Effector CD4-positive, alpha-beta T cell (primary cell): ENCODE results near the gene TRDMT1.
"Not testable (repeated sequence)": the region's sequence is repeated elsewhere in the genome, so short reads cannot be mapped to it uniquely, and the experiment has no call there.

Source experiments
- DNase-seq: peaks from one replicate; pipeline ENCODE4 v3.0.0-alpha.2; 2020

Gene TRDMT1

GRCh38 chr10:17126327-17126726 is 75.1 kb downstream of the TRDMT1 start:
- no peak for DNase-seq

GRCh38 chr10:17125206-17125893 is 76.1 kb downstream of the TRDMT1 start:
- DNase-seq = no peak

GRCh38 chr10:17123961-17124360 is 77.5 kb downstream of the TRDMT1 start:
- DNase-seq = no peak

- no peak for DNase-seq
These were observed 78.5 kb downstream of the TRDMT1 start for GRCh38 chr10:17122726-17123661.

GRCh38 chr10:17122052-17122451 is 79.4 kb downstream of the TRDMT1 start:
- DNase-seq = no peak

- no peak for DNase-seq
These were observed 80.8 kb downstream of the TRDMT1 start for GRCh38 chr10:17120694-17121093.

- DNase-seq = no peak
These were observed 81.6 kb downstream of the TRDMT1 start for GRCh38 chr10:17119845-17120244.

- no peak for DNase-seq
These were observed 85.3 kb downstream of the TRDMT1 start for GRCh38 chr10:17116193-17116592.

- no peak for DNase-seq
These were observed 85.8 kb downstream of the TRDMT1 start for GRCh38 chr10:17115683-17116082.

GRCh38 chr10:17114878-17115444 is 86.5 kb downstream of the TRDMT1 start:
- not testable (repeated sequence) for DNase-seq

- no peak for DNase-seq
These were observed 87.5 kb downstream of the TRDMT1 start for GRCh38 chr10:17113889-17114540.

- DNase-seq = no peak
These were observed 88.1 kb downstream of the TRDMT1 start for GRCh38 chr10:17113346-17113745.

GRCh38 chr10:17112566-17112965 is 88.9 kb downstream of the TRDMT1 start:
- DNase-seq = no peak

- no peak for DNase-seq
These were observed 91.8 kb downstream of the TRDMT1 start for GRCh38 chr10:17109475-17110207.

GRCh38 chr10:17109046-17109445 is 92.4 kb downstream of the TRDMT1 start:
- DNase-seq = no peak

- no peak for DNase-seq
These were observed 94.5 kb downstream of the TRDMT1 start for GRCh38 chr10:17106991-17107390.

- DNase-seq = no peak
These were observed 99.6 kb downstream of the TRDMT1 start for GRCh38 chr10:17101910-17102266.

- no peak for DNase-seq
These were observed 100.1 kb downstream of the TRDMT1 start for GRCh38 chr10:17101257-17101909.

- no peak for DNase-seq
These were observed 100.9 kb downstream of the TRDMT1 start for GRCh38 chr10:17100586-17100985.

GRCh38 chr10:17098012-17098411 is 103.5 kb downstream of the TRDMT1 start:
- no peak for DNase-seq
